ENCODE results near the gene S100P. TPM values are rescaled to one million over a fixed set of nuclear protein-coding genes. Genes with fewer than 3 reads are reported as not detected.

S100P gene
- total RNA-seq, 1 donor from 2014 or later, result 3.6 TPM

GRCh38 chr4:6694177-6694901 is 661 bp downstream of the S100P start:
- no peak for DNase-seq
- ATAC-seq, result no peak
- H3K36me3 ChIP-seq, result no peaks in the 10 kb centered on the region
- TF ChIP-seq, protein P1, sequence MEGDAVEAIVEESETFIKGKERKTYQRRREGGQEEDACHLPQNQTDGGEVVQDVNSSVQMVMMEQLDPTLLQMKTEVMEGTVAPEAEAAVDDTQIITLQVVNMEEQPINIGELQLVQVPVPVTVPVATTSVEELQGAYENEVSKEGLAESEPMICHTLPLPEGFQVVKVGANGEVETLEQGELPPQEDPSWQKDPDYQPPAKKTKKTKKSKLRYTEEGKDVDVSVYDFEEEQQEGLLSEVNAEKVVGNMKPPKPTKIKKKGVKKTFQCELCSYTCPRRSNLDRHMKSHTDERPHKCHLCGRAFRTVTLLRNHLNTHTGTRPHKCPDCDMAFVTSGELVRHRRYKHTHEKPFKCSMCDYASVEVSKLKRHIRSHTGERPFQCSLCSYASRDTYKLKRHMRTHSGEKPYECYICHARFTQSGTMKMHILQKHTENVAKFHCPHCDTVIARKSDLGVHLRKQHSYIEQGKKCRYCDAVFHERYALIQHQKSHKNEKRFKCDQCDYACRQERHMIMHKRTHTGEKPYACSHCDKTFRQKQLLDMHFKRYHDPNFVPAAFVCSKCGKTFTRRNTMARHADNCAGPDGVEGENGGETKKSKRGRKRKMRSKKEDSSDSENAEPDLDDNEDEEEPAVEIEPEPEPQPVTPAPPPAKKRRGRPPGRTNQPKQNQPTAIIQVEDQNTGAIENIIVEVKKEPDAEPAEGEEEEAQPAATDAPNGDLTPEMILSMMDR (IDR thresholded peaks at IDR 0.05), result no peak
- peak overlapping the region; percentile 47 for H3K27ac ChIP-seq
- intact Hi-C loops (cut with DNase I), result no loop called here
- no peaks in the 10 kb centered on the region for H3K9me3 ChIP-seq
- peaks cover 29% of the 10 kb centered on the region for H3K4me1 ChIP-seq
- H3K4me3 ChIP-seq, result no peak overlapping the region
- no peaks in the 10 kb centered on the region for H3K27me3 ChIP-seq

GRCh38 chr4:6695660-6696610 is 2.3 kb downstream of the S100P start:
- DNase-seq (no peak), ATAC-seq (peak; percentile 60)
- Histone ChIP-seq H3K27me3 (no peaks in the 10 kb centered on the region), H3K27ac (peak overlapping the region; percentile 72), H3K9me3 (no peaks in the 10 kb centered on the region), H3K4me3 (no peak overlapping the region), H3K36me3 (no peaks in the 10 kb centered on the region), H3K4me1 (peaks cover 24% of the 10 kb centered on the region)
- intact Hi-C loops (cut with DNase I), result no loop called here
- TF ChIP-seq, protein P1 (IDR thresholded peaks at IDR 0.05), result no peak

- DNase-seq, result no peak
- H3K4me1 ChIP-seq, result peaks cover 24% of the 10 kb centered on the region
- TF ChIP-seq, protein P1 (IDR thresholded peaks at IDR 0.05), result no peak
- H3K27ac ChIP-seq, result peak overlapping the region; percentile 72
- H3K36me3 ChIP-seq, result no peaks in the 10 kb centered on the region
- no peaks in the 10 kb centered on the region for H3K27me3 ChIP-seq
- ATAC-seq, result no peak
- intact Hi-C loops (cut with DNase I), result no loop called here
- H3K9me3 ChIP-seq, result no peaks in the 10 kb centered on the region
- H3K4me3 ChIP-seq, result no peak overlapping the region
These were observed 2.9 kb downstream of the S100P start for GRCh38 chr4:6696611-6697010.

- no peak overlapping the region for H3K4me3 ChIP-seq
- DNase-seq (no peak), ATAC-seq (no peak)
- H3K36me3 ChIP-seq, result no peaks in the 10 kb centered on the region
- TF ChIP-seq, protein P1 (IDR thresholded peaks at IDR 0.05), result no peak
- H3K27me3 ChIP-seq, result no peaks in the 10 kb centered on the region
- intact Hi-C loops (cut with DNase I), result no loop called here
- H3K9me3 ChIP-seq, result no peaks in the 10 kb centered on the region
- H3K27ac ChIP-seq, result peak overlapping the region; percentile 72
- H3K4me1 ChIP-seq, result peaks cover 24% of the 10 kb centered on the region
These were observed 3.5 kb downstream of the S100P start for GRCh38 chr4:6697131-6697530.

DNA sequence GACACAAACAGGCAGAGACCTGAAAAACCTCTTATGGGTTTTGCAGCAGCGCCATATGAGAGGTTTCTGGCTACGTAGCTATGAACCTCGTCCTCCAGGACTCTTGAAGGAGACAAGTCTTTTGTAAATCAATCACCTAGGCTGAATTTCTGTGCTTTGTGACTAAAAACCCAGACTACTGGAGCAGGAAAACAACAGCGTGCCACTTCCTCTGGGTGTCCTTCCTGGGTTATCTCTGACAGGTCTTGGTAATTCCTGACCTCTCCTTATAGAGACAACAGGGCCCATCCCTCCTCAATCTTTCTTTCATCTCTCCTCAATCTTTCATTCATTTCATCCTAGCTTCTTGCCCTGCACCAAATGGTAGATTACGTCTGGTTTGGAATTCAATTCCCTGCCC is 5.7 kb downstream of the S100P start:
- Histone ChIP-seq H3K9me3 (no peaks in the 10 kb centered on the region), H3K36me3 (peaks cover 6% of the 10 kb centered on the region), H3K4me3 (no peak overlapping the region), H3K27ac (no peak overlapping the region), H3K4me1 (peaks cover 21% of the 10 kb centered on the region), H3K27me3 (no peaks in the 10 kb centered on the region)
- intact Hi-C loops (cut with DNase I), result no loop called here
- TF ChIP-seq, protein P1 (IDR thresholded peaks at IDR 0.05), result no peak
- ATAC-seq (no peak), DNase-seq (no peak)
